NCI-H748 (cell line): Measurements from ENCODE around the gene KITLG.
"Not testable (repeated sequence)": the region's sequence is repeated elsewhere in the genome, so short reads cannot be mapped to it uniquely, and the experiment has no call there.

Experiments used
- DNase-seq: peaks from one replicate; lab custom pipeline; 2025; ENCODE audit not compliant: unreplicated experiment; lab: John Stamatoyannopoulos, UW

Gene KITLG

GRCh38 chr12:88577537-88577936, 2.7 kb downstream of the KITLG start:
- DNase-seq: peak; percentile 73

- DNase-seq: no peak
These were observed 3.4 kb downstream of the KITLG start for GRCh38 chr12:88576866-88577265.

GRCh38 chr12:88575361-88575970, 4.8 kb downstream of the KITLG start:
- DNase-seq: peak; percentile 82

GRCh38 chr12:88574278-88574677, 6.0 kb downstream of the KITLG start:
- DNase-seq: no peak

- peak; percentile 65 for DNase-seq
These were observed 6.7 kb downstream of the KITLG start for GRCh38 chr12:88573583-88573982.

GRCh38 chr12:88572781-88573549, 7.3 kb downstream of the KITLG start:
- DNase-seq: no peak

GRCh38 chr12:88571543-88571942, 8.7 kb downstream of the KITLG start:
- no peak for DNase-seq

- no peak for DNase-seq
These were observed 10.2 kb downstream of the KITLG start for GRCh38 chr12:88570103-88570502.

GRCh38 chr12:88566430-88566829, 13.8 kb downstream of the KITLG start:
- peak; percentile 39 for DNase-seq

- no peak for DNase-seq
These were observed 17.3 kb downstream of the KITLG start for GRCh38 chr12:88562846-88563582.

- peak; percentile 88 for DNase-seq
These were observed 18.1 kb downstream of the KITLG start for GRCh38 chr12:88562151-88562550.

- DNase-seq: no peak
These were observed 20.5 kb downstream of the KITLG start for GRCh38 chr12:88559772-88560171.

- no peak for DNase-seq
These were observed 21.1 kb downstream of the KITLG start for GRCh38 chr12:88559199-88559598.

GRCh38 chr12:88558340-88558867, 21.9 kb downstream of the KITLG start:
- no peak for DNase-seq

GRCh38 chr12:88556213-88556774, 24.0 kb downstream of the KITLG start:
- DNase-seq: no peak

GRCh38 chr12:88553941-88554658, 26.2 kb downstream of the KITLG start:
- peak; percentile 97 for DNase-seq

- no peak for DNase-seq
These were observed 27.6 kb downstream of the KITLG start for GRCh38 chr12:88552610-88553079.

- DNase-seq: no peak
These were observed 30.3 kb downstream of the KITLG start for GRCh38 chr12:88549929-88550328.

- not testable (repeated sequence) for DNase-seq
These were observed 32.3 kb downstream of the KITLG start for GRCh38 chr12:88547949-88548348.

- DNase-seq: no peak
These were observed 33.4 kb downstream of the KITLG start for GRCh38 chr12:88546853-88547252.

- no peak for DNase-seq
These were observed 34.0 kb downstream of the KITLG start for GRCh38 chr12:88546226-88546625.
